ENCODE results near the gene KNTC1.
A peak's percentile ranks its signal among the peaks of the same experiment; 100 is the strongest.
"Not testable (repeated sequence)": the region's sequence is repeated elsewhere in the genome, so short reads cannot be mapped to it uniquely, and the experiment has no call there.

Gene KNTC1, protein sequence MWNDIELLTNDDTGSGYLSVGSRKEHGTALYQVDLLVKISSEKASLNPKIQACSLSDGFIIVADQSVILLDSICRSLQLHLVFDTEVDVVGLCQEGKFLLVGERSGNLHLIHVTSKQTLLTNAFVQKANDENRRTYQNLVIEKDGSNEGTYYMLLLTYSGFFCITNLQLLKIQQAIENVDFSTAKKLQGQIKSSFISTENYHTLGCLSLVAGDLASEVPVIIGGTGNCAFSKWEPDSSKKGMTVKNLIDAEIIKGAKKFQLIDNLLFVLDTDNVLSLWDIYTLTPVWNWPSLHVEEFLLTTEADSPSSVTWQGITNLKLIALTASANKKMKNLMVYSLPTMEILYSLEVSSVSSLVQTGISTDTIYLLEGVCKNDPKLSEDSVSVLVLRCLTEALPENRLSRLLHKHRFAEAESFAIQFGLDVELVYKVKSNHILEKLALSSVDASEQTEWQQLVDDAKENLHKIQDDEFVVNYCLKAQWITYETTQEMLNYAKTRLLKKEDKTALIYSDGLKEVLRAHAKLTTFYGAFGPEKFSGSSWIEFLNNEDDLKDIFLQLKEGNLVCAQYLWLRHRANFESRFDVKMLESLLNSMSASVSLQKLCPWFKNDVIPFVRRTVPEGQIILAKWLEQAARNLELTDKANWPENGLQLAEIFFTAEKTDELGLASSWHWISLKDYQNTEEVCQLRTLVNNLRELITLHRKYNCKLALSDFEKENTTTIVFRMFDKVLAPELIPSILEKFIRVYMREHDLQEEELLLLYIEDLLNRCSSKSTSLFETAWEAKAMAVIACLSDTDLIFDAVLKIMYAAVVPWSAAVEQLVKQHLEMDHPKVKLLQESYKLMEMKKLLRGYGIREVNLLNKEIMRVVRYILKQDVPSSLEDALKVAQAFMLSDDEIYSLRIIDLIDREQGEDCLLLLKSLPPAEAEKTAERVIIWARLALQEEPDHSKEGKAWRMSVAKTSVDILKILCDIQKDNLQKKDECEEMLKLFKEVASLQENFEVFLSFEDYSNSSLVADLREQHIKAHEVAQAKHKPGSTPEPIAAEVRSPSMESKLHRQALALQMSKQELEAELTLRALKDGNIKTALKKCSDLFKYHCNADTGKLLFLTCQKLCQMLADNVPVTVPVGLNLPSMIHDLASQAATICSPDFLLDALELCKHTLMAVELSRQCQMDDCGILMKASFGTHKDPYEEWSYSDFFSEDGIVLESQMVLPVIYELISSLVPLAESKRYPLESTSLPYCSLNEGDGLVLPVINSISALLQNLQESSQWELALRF (N-terminal part only)

GRCh38 chr12:122526683-122527477 is at the start of gene KNTC1, which contains the start of gene RSRC2:
Gene KNTC1 (plus strand): TSS chr12:122527249. CDS start chr12:122530064, 2,815 bp downstream.
Gene RSRC2 (minus strand): TSS chr12:122526936. CDS start chr12:122526853, 83 bp downstream.
- peak; percentile 93 to 100 (median 98) for DNase-seq
- intact Hi-C loops (cut with DNase I) = loop anchor here (2.0 to 5.0 kb wide), 2 partner anchors 26 to 225 kb away; partner anchors contain the start of genes DENR and ZCCHC8

GRCh38 chr12:122480753-122481152 is 46.3 kb upstream of the KNTC1 start:
- DNase-seq = no peak
- intact Hi-C loops (cut with DNase I) = no loop called here

DNA sequence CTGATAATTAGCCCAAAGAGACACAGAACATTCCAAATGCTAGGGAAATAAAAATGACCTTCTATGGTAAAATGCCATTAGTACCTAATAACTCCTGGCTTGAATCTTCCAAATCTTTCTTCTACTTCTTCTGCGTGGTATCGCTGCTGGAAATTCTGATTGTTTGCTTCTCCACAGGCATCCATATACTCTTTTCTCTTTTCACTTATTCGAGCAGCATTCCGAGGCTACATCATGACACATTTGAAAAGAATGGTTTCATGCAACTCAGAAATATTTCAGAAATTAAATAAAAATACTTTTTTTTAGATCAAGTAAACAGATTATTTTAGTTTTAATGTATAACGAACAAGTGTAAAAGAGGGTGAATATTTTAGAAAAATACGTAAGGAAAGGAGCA is 45.2 kb upstream of the KNTC1 start:
- intact Hi-C loops (cut with DNase I) = no loop called here
- no peak for DNase-seq

- intact Hi-C loops (cut with DNase I) = no loop called here
- DNase-seq = no peak
These were observed 43.1 kb upstream of the KNTC1 start for GRCh38 chr12:122483969-122484368.

DNA sequence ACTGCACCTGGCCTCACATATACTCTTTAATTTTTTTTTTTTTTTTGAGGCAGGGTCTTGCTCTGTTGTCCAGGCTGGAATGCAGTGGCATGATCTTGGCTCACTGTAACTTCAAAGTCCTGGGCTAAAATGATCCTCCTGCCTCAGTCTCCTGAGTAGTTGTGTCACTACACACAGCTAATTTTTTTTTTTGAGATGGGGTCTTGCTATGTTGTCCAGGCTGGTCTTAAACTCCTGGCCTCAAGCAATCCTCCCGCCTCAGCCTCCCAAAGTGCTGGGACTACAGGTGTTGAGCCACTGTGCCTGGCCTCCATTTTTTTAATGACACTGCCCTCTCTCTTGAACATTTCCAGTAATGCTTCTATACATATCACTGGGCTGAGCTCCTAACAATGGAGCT is 42.7 kb upstream of the KNTC1 start:
- DNase-seq; intact Hi-C loops (cut with DNase I): not testable (repeated sequence)

DNA sequence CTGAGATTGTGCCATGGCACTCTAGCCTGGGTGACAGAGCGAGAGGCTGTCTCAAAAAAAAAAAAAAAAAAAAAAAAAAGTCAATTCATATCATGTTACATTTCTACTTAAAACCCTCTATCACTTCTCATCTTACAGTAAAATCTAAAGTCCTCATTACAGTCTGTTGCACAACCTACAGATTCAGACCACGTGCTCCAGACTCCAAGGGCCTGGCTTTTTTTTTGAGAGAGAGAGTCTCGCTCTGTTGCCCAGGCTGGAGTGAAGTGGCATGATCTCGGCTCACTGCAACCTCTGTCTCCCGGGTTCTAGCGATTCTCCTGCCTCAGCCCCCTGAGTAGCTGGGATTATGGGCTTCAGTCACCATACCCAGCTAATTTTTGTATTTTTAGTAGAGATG is 40.7 kb upstream of the KNTC1 start:
- DNase-seq = peak in 1 of 42 donors; percentile 8
- intact Hi-C loops (cut with DNase I) = not testable (repeated sequence)

DNA sequence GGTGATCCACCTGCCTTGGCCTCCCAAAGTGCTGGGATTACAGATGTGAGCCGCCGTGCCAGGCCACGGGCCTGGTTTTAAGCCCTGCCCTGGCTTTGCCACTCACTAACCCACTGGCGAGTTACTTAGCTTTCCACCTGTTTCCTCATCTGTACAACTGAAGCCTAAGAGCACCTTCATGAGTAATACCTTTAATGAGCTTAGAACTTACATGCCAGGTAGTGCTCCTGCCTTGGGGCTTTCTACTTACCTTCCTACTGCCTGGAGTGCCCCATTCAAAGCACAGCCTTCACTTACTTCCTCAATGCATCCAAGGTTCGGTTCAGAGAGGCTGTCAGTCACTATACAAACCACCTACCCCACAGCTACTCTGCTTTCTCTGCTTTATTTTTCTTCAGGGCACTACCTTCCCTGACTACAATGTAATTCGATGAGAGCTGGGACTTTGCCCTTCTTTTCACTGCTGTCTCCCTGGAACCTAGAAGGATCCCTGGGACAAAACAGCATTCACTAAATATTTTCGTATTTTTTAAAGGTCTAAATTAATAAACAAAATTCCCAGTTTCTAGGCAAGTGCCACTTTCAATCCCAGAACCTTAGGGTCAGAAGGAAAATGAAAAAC is 40.1 kb upstream of the KNTC1 start:
- no peak for DNase-seq
- intact Hi-C loops (cut with DNase I) = no loop called here

GRCh38 chr12:122487807-122488206 is 39.2 kb upstream of the KNTC1 start:
- intact Hi-C loops (cut with DNase I) = not testable (repeated sequence)
- peak in 1 of 42 donors; percentile 21 for DNase-seq

DNA sequence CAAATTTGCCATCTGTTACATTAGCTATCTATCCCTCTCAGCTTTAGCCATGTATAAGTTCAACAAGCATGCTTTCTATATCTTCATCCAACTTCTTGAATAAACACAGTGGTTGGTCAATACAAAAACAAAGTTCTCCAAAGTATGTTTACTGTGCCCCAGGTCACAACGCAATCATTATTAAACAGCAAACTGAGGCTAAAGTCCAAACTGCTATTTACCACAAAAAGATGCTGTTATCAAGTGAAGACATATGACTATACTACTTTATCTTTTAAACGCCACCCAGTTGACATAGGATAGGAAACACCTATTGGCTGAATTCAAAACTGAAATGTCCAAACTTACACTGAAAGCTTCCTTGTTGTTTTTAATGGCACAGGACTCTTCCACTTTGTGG is 38.0 kb upstream of the KNTC1 start:
- no peak for DNase-seq
- intact Hi-C loops (cut with DNase I) = no loop called here

DNA sequence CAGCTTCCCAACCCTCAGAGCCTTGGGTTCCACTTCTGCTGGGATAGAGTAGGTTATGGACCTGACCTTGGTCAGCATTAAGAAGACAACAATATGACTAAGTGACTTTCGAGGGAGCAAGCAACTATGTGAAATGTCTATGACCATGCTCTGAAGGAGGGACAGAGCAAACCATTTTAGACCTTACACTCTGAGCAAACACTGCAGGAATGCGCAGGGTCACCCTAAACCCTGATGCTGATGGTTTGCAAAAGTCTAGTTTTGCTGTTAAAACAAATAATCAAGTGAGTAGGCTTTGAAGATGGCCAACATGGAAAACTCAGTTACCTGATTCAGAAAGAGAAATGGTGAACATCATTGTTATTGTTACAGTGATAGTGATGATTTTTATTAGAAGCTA is 35.1 kb upstream of the KNTC1 start:
- intact Hi-C loops (cut with DNase I) = no loop called here
- no peak for DNase-seq

DNA sequence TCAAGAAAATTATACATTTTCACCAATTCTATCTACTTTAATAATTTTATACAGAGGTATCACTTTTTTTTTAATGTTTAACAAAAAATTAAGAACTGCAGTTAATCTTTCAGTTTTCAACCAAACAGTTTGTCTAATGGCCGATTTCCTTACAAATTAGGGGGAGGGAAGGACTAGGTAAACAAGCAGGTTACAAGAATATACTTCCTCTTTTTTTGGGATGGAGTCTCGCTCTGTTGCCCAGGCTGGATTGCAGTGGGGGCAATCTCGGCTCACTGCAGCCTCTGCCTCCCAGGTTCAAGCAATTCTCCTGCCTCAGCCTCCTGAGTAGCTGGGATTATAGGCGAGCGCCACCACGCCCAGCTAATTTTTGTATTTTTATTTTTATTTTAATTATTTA is 33.8 kb upstream of the KNTC1 start:
- DNase-seq; intact Hi-C loops (cut with DNase I): not testable (repeated sequence)

DNA sequence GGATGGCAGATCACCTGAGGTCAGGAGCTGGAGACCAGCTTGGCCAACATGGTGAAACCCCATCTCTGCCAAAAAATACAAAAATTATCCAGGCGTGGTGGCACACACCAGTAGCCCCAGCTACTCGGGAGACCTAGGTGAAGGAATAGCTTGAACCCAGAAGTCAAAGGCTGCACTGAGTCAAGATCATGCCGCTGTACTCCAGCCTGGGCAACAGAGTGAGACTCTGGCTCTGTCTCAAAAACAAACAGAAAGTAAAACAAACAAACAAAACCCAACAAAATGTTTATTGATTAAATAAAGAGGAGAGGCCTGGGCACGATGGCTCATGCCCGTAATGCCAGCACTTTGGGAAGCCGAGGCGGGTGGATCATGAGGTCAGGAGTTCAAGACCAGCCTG is 31.8 kb upstream of the KNTC1 start:
- intact Hi-C loops (cut with DNase I) = no loop called here
- DNase-seq = no peak

DNA sequence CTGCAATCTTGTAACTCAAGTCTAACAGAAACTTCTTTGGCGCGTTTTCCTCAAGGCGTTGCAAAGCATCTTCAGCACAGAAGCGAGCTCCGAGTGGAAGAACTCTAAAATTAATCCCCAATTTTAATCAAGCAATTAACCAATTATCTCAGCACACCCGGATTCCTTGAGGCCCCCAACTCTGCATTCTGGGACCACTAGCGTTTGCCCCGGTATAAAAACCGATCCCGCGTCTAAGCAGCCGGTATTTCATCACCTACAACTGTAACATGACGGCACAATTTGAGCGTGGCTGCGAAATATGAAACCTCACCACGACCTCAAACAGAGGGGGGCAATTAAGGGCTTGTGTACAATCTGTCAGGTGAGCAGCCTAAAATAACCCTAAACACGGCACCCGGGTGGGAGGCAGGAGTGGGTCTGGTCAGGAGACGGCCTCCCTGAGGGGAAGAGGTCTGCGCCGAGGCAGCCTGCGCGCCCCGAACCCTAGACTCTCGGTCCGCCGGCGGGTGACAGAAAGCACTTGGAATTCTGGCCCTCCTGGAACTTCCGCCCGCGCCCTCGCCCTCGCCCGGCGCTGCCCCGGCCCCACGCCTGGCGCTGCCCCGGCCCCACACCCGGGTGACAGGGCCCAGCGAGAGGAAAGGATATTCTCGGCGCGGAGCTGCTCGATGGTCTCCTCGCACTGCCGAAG is 26.9 kb upstream of the KNTC1 start:
- intact Hi-C loops (cut with DNase I) = loop anchor here (2.0 to 10.0 kb wide), 2 partner anchors 27 to 275 kb away; partner anchors contain the start of genes DIABLO, KNTC1 and RSRC2
- peak in 24 of 42 donors; percentile 7 to 72 (median 34) for DNase-seq

DNA sequence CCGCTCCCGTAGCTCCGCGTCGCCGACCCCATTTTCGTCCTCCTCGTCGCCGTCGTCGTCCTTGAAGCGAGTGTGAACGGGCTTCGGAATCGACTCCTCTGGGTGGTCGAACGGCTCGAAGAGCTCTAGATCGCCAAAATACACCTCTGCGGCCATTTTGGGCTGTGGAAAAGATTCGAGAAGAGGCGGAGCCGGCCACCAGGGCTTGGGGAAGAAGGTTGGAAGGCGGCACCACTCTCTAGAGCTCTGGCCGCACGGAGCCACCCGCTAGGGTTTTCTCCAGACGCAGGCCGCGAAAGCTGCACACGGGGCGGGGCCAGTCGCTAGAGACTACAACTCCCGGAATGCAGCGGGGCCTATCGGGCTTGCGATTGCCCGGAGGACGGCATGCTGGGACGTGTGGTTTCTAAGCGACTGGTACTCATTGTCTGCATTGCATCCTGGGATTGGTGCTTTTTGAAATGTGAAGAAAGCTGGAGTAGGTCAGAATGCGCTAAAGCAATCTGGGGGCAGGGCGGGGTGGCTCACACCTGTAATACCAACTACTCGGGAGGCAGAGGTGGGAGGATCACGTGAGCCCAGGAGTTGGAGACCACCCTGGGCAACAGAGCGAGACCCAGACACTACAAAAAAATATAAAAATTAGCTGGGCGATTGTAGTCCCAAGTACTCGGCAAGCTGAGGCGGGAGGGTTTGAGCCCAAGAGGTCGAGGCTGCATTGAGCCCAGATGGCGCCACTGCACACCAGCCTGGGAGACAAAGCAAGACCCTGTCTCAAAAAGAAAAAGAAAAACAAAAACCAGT is 26.2 kb upstream of the KNTC1 start, which contains the start of gene ZCCHC8:
TSS of gene ZCCHC8 (minus strand) at position 248 of the 804 bp plus-strand sequence. CDS start at position 156, 92 bp downstream.
- intact Hi-C loops (cut with DNase I) = loop anchor here (2.0 to 10.0 kb wide), 2 partner anchors 26 to 276 kb away; partner anchors contain the start of genes DIABLO, KNTC1 and RSRC2
- peak; percentile 94 to 99 (median 98) for DNase-seq

GRCh38 chr12:122501489-122501989 is 25.5 kb upstream of the KNTC1 start:
- DNase-seq = no peak
- intact Hi-C loops (cut with DNase I) = loop anchor here (2.0 to 10.0 kb wide), 2 partner anchors 25 to 277 kb away; partner anchors contain the start of genes DIABLO, KNTC1 and RSRC2

All from head of caudate nucleus (tissue), 42 donors.